Activated CD4-positive, alpha-beta memory T cell treated with anti-CD3 and anti-CD28 coated beads for 36 hours (primary cell): ENCODE data around the gene MANEAL. TPM values are rescaled to one million over a fixed set of nuclear protein-coding genes. Genes with fewer than 3 reads are reported as not detected.
A peak's percentile ranks its signal among the peaks of the same experiment; 100 is the strongest.

ENCODE experiments used
- CTCF ChIA-PET: fragments of 350-600 bp; sonication (Branson Sonifier 250); formaldehyde crosslinking; loops from one replicate; lab custom pipeline; 2021; ENCODE audit warnings: antibody characterized with exemption, inconsistent platforms; lab: Charles Lee
- POLR2A ChIA-PET: fragments of 350-600 bp; sonication (Branson Sonifier 250); formaldehyde crosslinking; loops from one replicate; lab custom pipeline; 2021; ENCODE audit warnings: antibody characterized with exemption; lab: Charles Lee
- DNase-seq: peaks from one replicate; pipeline ENCODE4 v3.0.0-alpha.2; 2020
- H3K27ac Mint-ChIP-seq: one replicate; pipeline ENCODE4 v1.8.0; 2021; ENCODE audit warnings: mixed read lengths
- H3K27me3 Mint-ChIP-seq: one replicate; pipeline ENCODE4 v1.8.0; 2021; ENCODE audit warnings: mixed read lengths
- H3K36me3 Mint-ChIP-seq: one replicate; pipeline ENCODE4 v1.8.0; 2021; ENCODE audit warnings: mixed read lengths
- H3K4me1 Mint-ChIP-seq: one replicate; pipeline ENCODE4 v1.8.0; 2021; ENCODE audit warnings: low read depth, mixed read lengths
- H3K4me3 Mint-ChIP-seq: one replicate; pipeline ENCODE4 v1.8.0; 2021; ENCODE audit warnings: mild to moderate bottlenecking, mixed read lengths
- H3K9me3 Mint-ChIP-seq: one replicate; pipeline ENCODE4 v1.8.0; 2021; ENCODE audit warnings: mixed read lengths
- intact Hi-C: fragments of 100-400 bp; cut with micrococcal nuclease; formaldehyde crosslinking; loops from one replicate; pipeline ENCODE4 v1.15.1; 2023
- total RNA-seq, 2 experiments: library from RNA; stranded (reverse); gene quantifications; one replicate each; pipeline ENCODE4 v1.2.3, GENCODE V29; 2021

The MANEAL gene
- total RNA-seq = 1 to 10 TPM; 1.5 TPM

- Mint-ChIP-seq H3K4me1 (peaks cover 19% of the 10 kb centered on the region), H3K36me3 (no peaks in the 10 kb centered on the region), H3K4me3 (peak within 1 kb of the TSS; percentile 59), H3K9me3 (no peaks in the 10 kb centered on the region), H3K27ac (no peak within 1 kb of the TSS), H3K27me3 (peaks cover 23% of the 10 kb centered on the region)
- ChIA-PET CTCF (no interaction called here), POLR2A (interaction anchor here (1.0 kb wide), 1 partner anchor 65 kb away, joined by 3 read pairs; the partner anchor contains the start of gene MTF1)
- intact Hi-C loops = no loop called here
- DNase-seq = peak; percentile 49
These were observed at the start of gene MANEAL for GRCh38 chr1:37793773-37794371. Gene MANEAL (plus strand): TSS chr1:37793847. CDS start chr1:37794183, 336 bp downstream.

GRCh38 chr1:37746806-37747205, 46.8 kb upstream of the MANEAL start:
- CTCF ChIA-PET = interaction anchor here (0.7 kb wide), 1 partner anchor 113 kb away, joined by 3 read pairs; the partner anchor contains the start of gene MTF1
- DNase-seq = no peak
- no peak overlapping the region for H3K27ac Mint-ChIP-seq
- POLR2A ChIA-PET = no interaction called here
- intact Hi-C loops = no loop called here
- H3K36me3 Mint-ChIP-seq = no peaks in the 10 kb centered on the region
- H3K9me3 Mint-ChIP-seq = peaks cover 3% of the 10 kb centered on the region
- H3K27me3 Mint-ChIP-seq = peaks cover 32% of the 10 kb centered on the region
- H3K4me1 Mint-ChIP-seq = no peaks in the 10 kb centered on the region
- no peak overlapping the region for H3K4me3 Mint-ChIP-seq

GRCh38 chr1:37748565-37748964, 45.1 kb upstream of the MANEAL start:
- H3K36me3 Mint-ChIP-seq = no peaks in the 10 kb centered on the region
- H3K27ac Mint-ChIP-seq = no peak overlapping the region
- H3K4me1 Mint-ChIP-seq = peaks cover 9% of the 10 kb centered on the region
- DNase-seq = no peak
- peaks cover 36% of the 10 kb centered on the region for H3K27me3 Mint-ChIP-seq
- ChIA-PET POLR2A (no interaction called here), CTCF (no interaction called here)
- intact Hi-C loops = no loop called here
- no peak overlapping the region for H3K4me3 Mint-ChIP-seq
- peaks cover 3% of the 10 kb centered on the region for H3K9me3 Mint-ChIP-seq

GRCh38 chr1:37752213-37752582, 41.4 kb upstream of the MANEAL start:
- intact Hi-C loops = no loop called here
- CTCF ChIA-PET = no interaction called here
- no peak overlapping the region for H3K27ac Mint-ChIP-seq
- H3K4me3 Mint-ChIP-seq = peak overlapping the region; percentile 57
- no peaks in the 10 kb centered on the region for H3K36me3 Mint-ChIP-seq
- POLR2A ChIA-PET = no interaction called here
- no peak for DNase-seq
- H3K4me1 Mint-ChIP-seq = peaks cover 28% of the 10 kb centered on the region
- peaks cover 40% of the 10 kb centered on the region for H3K27me3 Mint-ChIP-seq
- H3K9me3 Mint-ChIP-seq = no peaks in the 10 kb centered on the region

- H3K27ac Mint-ChIP-seq = no peak overlapping the region
- ChIA-PET CTCF (no interaction called here), POLR2A (no interaction called here)
- peak overlapping the region; percentile 57 for H3K4me3 Mint-ChIP-seq
- peak; percentile 39 for DNase-seq
- peaks cover 40% of the 10 kb centered on the region for H3K27me3 Mint-ChIP-seq
- H3K36me3 Mint-ChIP-seq = no peaks in the 10 kb centered on the region
- intact Hi-C loops = no loop called here
- H3K4me1 Mint-ChIP-seq = peaks cover 28% of the 10 kb centered on the region
- no peaks in the 10 kb centered on the region for H3K9me3 Mint-ChIP-seq
These were observed 40.8 kb upstream of the MANEAL start for GRCh38 chr1:37752583-37753471.

GRCh38 chr1:37753473-37754321, 40.0 kb upstream of the MANEAL start:
- no peak overlapping the region for H3K27ac Mint-ChIP-seq
- POLR2A ChIA-PET = no interaction called here
- peaks cover 28% of the 10 kb centered on the region for H3K4me1 Mint-ChIP-seq
- no peaks in the 10 kb centered on the region for H3K9me3 Mint-ChIP-seq
- intact Hi-C loops = loop anchor here (2.0 kb wide), 1 partner anchor 61 kb away; the partner anchor contains the start of gene CDCA8
- peaks cover 37% of the 10 kb centered on the region for H3K27me3 Mint-ChIP-seq
- no peaks in the 10 kb centered on the region for H3K36me3 Mint-ChIP-seq
- CTCF ChIA-PET = no interaction called here
- peak; percentile 13 for DNase-seq
- H3K4me3 Mint-ChIP-seq = peak overlapping the region; percentile 57

GRCh38 chr1:37755290-37755689, 38.4 kb upstream of the MANEAL start:
- Mint-ChIP-seq H3K27me3 (peaks cover 32% of the 10 kb centered on the region), H3K4me3 (no peak overlapping the region), H3K36me3 (no peaks in the 10 kb centered on the region), H3K4me1 (peaks cover 28% of the 10 kb centered on the region), H3K27ac (no peak overlapping the region), H3K9me3 (no peaks in the 10 kb centered on the region)
- ChIA-PET POLR2A (interaction anchor here (1.1 to 1.5 kb wide), 3 partner anchors 22 to 64 kb away, joined by 3 read pairs; no protein-coding TSS in a partner anchor), CTCF (interaction anchor here (0.5 to 1.3 kb wide), 5 partner anchors 10 to 105 kb away, joined by 3 to 5 read pairs (median 4); partner anchors contain the start of genes C1orf122, EPHA10, MTF1 and YRDC)
- peak; percentile 73 for DNase-seq
- intact Hi-C loops = loop anchor here (1.0 to 2.0 kb wide), 2 partner anchors 16 to 62 kb away; partner anchors contain the start of gene CDCA8

GRCh38 chr1:37755951-37756560, 37.6 kb upstream of the MANEAL start:
- no peak for DNase-seq
- H3K4me1 Mint-ChIP-seq = peaks cover 28% of the 10 kb centered on the region
- peaks cover 32% of the 10 kb centered on the region for H3K27me3 Mint-ChIP-seq
- no peak overlapping the region for H3K27ac Mint-ChIP-seq
- ChIA-PET POLR2A (interaction anchor here (1.1 to 1.5 kb wide), 3 partner anchors 21 to 64 kb away, joined by 3 read pairs; no protein-coding TSS in a partner anchor), CTCF (interaction anchor here (0.8 to 1.3 kb wide), 3 partner anchors 10 to 104 kb away, joined by 3 to 5 read pairs (median 4); partner anchors contain the start of gene MTF1)
- H3K36me3 Mint-ChIP-seq = no peaks in the 10 kb centered on the region
- intact Hi-C loops = loop anchor here (1.0 to 2.0 kb wide), 2 partner anchors 17 to 63 kb away; partner anchors contain the start of gene CDCA8
- H3K4me3 Mint-ChIP-seq = no peak overlapping the region
- no peaks in the 10 kb centered on the region for H3K9me3 Mint-ChIP-seq

GRCh38 chr1:37759451-37759850, 34.2 kb upstream of the MANEAL start:
- no peak overlapping the region for H3K4me3 Mint-ChIP-seq
- POLR2A ChIA-PET = no interaction called here
- DNase-seq = no peak
- H3K27ac Mint-ChIP-seq = no peak overlapping the region
- CTCF ChIA-PET = no interaction called here
- no peaks in the 10 kb centered on the region for H3K9me3 Mint-ChIP-seq
- intact Hi-C loops = no loop called here
- peaks cover 34% of the 10 kb centered on the region for H3K27me3 Mint-ChIP-seq
- peaks cover 18% of the 10 kb centered on the region for H3K4me1 Mint-ChIP-seq
- H3K36me3 Mint-ChIP-seq = no peaks in the 10 kb centered on the region

- CTCF ChIA-PET = interaction anchor here (0.7 to 1.2 kb wide), 2 partner anchors 61 to 98 kb away, joined by 3 to 4 read pairs; no protein-coding TSS in a partner anchor
- no peak for DNase-seq
These were observed 32.1 kb upstream of the MANEAL start for GRCh38 chr1:37761416-37762095.

More at GRCh38 chr1:37761416-37762095, 32.1 kb upstream of the MANEAL start:
- POLR2A ChIA-PET = no interaction called here
- no peak overlapping the region for H3K4me3 Mint-ChIP-seq
- intact Hi-C loops = no loop called here
- H3K9me3 Mint-ChIP-seq = no peaks in the 10 kb centered on the region
- H3K27me3 Mint-ChIP-seq = peaks cover 47% of the 10 kb centered on the region
- no peaks in the 10 kb centered on the region for H3K36me3 Mint-ChIP-seq
- H3K4me1 Mint-ChIP-seq = peaks cover 19% of the 10 kb centered on the region
- no peak overlapping the region for H3K27ac Mint-ChIP-seq
